WTC11 (cell line): ENCODE data around the gene MAFB. TPM values are rescaled to one million over a fixed set of nuclear protein-coding genes. Genes with fewer than 3 reads are reported as not detected.

Experiments
- ATAC-seq: fragments of 200-7000 bp; cut with Tn5 transposase; 2 replicates; pipeline ENCODE4 v1.10.0; 2021; ENCODE audit warnings: mild to moderate bottlenecking, moderate library complexity
- CTCF ChIA-PET: fragments of 300-600 bp; sonication (Branson Sonifier 250); formaldehyde crosslinking; loops from one replicate; lab custom pipeline; 2021; ENCODE audit warnings: antibody characterized with exemption; lab: Charles Lee
- POLR2A ChIA-PET: fragments of 350-600 bp; sonication (Branson Sonifier 250); formaldehyde crosslinking; loops from one replicate; lab custom pipeline; 2021; ENCODE audit warnings: antibody characterized with exemption; lab: Charles Lee
- DNase-seq: peaks from one replicate; pipeline ENCODE4 v3.0.0; 2021; ENCODE audit warnings: low spot score
- H3K27ac Mint-ChIP-seq: 2 replicates; pipeline ENCODE4 v1.8.0; 2021; ENCODE audit warnings: mixed read lengths
- H3K27me3 Mint-ChIP-seq: 2 replicates; pipeline ENCODE4 v1.8.0; 2021; ENCODE audit warnings: low read depth, mild to moderate bottlenecking, moderate library complexity, mixed read lengths
- H3K36me3 Mint-ChIP-seq: 2 replicates; pipeline ENCODE4 v1.8.0; 2021; ENCODE audit warnings: mixed read lengths
- H3K4me1 Mint-ChIP-seq: 2 replicates; pipeline ENCODE4 v1.8.0; 2022; ENCODE audit warnings: mixed read lengths
- H3K4me3 Mint-ChIP-seq: 2 replicates; pipeline ENCODE4 v1.8.0; 2021; ENCODE audit warnings: mild to moderate bottlenecking, moderate library complexity, mixed read lengths
- H3K9me3 Mint-ChIP-seq: 2 replicates; pipeline ENCODE4 v1.8.0; 2021; ENCODE audit warnings: mixed read lengths
- AFF4 ChIP-seq: sonication (generic); formaldehyde crosslinking; IDR thresholded peaks from 2 replicates; pipeline ENCODE4 v1.8.1; 2023; ENCODE audit warnings: mild to moderate bottlenecking, missing genetic modification reagents, borderline replicate concordance
- ATF6 ChIP-seq: sonication (generic); formaldehyde crosslinking; IDR thresholded peaks from 2 replicates; pipeline ENCODE4 v1.8.1; 2023; ENCODE audit warnings: mild to moderate bottlenecking, missing genetic modification reagents
- CREM ChIP-seq: sonication (generic); formaldehyde crosslinking; IDR thresholded peaks from 2 replicates; pipeline ENCODE4 v1.8.1; 2022; ENCODE audit warnings: mild to moderate bottlenecking, missing genetic modification reagents, moderate library complexity
- E2F1 ChIP-seq: sonication (generic); formaldehyde crosslinking; IDR thresholded peaks from 2 replicates; pipeline ENCODE4 v1.8.0; 2022; ENCODE audit warnings: mild to moderate bottlenecking, missing genetic modification reagents
- E2F4 ChIP-seq: sonication (generic); formaldehyde crosslinking; IDR thresholded peaks from 2 replicates; pipeline ENCODE4 v1.8.1; 2022; ENCODE audit warnings: low read depth, mild to moderate bottlenecking, moderate library complexity, missing genetic modification reagents, borderline replicate concordance
- ETV6 ChIP-seq: sonication (generic); formaldehyde crosslinking; IDR thresholded peaks from 2 replicates; pipeline ENCODE4 v1.8.1; 2022; ENCODE audit warnings: mild to moderate bottlenecking, missing genetic modification reagents
- FOXP4 ChIP-seq: sonication (generic); formaldehyde crosslinking; IDR thresholded peaks from 2 replicates; pipeline ENCODE4 v1.8.0; 2022; ENCODE audit warnings: mild to moderate bottlenecking, missing genetic modification reagents
- MAX ChIP-seq: sonication (generic); formaldehyde crosslinking; IDR thresholded peaks from 2 replicates; pipeline ENCODE4 v1.8.0; 2022; ENCODE audit warnings: mild to moderate bottlenecking, missing genetic modification reagents
- NFATC4 ChIP-seq: fragments of 250-450 bp; sonication (Bioruptor Pico); IDR thresholded peaks from 2 replicates; pipeline ENCODE4 v1.9.0; 2021; ENCODE audit warnings: mild to moderate bottlenecking
- NFYB ChIP-seq: sonication (generic); formaldehyde crosslinking; conservative IDR thresholded peaks from 2 replicates; pipeline ENCODE4 v1.8.0; 2022; ENCODE audit warnings: low read depth, missing genetic modification reagents
- PRRX2 ChIP-seq: fragments of 250-450 bp; sonication (Bioruptor Pico); IDR thresholded peaks from 2 replicates; pipeline ENCODE4 v1.8.0; 2021; ENCODE audit warnings: mild to moderate bottlenecking
- SMAD4 ChIP-seq: sonication (generic); formaldehyde crosslinking; IDR thresholded peaks from 2 replicates; pipeline ENCODE4 v1.8.0; 2022; ENCODE audit warnings: mild to moderate bottlenecking, missing genetic modification reagents
- SOX15 ChIP-seq: fragments of 250-450 bp; sonication (Bioruptor Pico); IDR thresholded peaks from 2 replicates; pipeline ENCODE4 v1.9.0; 2021; ENCODE audit warnings: mild to moderate bottlenecking
- ZNF121 ChIP-seq: sonication (generic); formaldehyde crosslinking; IDR thresholded peaks from 2 replicates; pipeline ENCODE4 v1.8.0; 2023; ENCODE audit warnings: missing genetic modification reagents
- ZNF219 ChIP-seq: sonication (generic); formaldehyde crosslinking; IDR thresholded peaks from 2 replicates; pipeline ENCODE4 v1.8.0; 2023; ENCODE audit warnings: missing genetic modification reagents, mild to moderate bottlenecking, borderline replicate concordance
- ZNF263 ChIP-seq: sonication (generic); formaldehyde crosslinking; IDR thresholded peaks from 2 replicates; pipeline ENCODE4 v1.8.1; 2022; ENCODE audit warnings: low read depth, mild to moderate bottlenecking, moderate library complexity, missing genetic modification reagents
- ZNF423 ChIP-seq: fragments of 250-450 bp; sonication (Bioruptor Pico); IDR thresholded peaks from 2 replicates; pipeline ENCODE4 v2.1.2; 2022; ENCODE audit warnings: mild to moderate bottlenecking, moderate library complexity
- ZNF671 ChIP-seq: fragments of 250-450 bp; sonication (Bioruptor Pico); IDR thresholded peaks from 2 replicates; pipeline ENCODE4 v1.8.0; 2021; ENCODE audit warnings: mild to moderate bottlenecking
- ZSCAN18 ChIP-seq: fragments of 250-450 bp; sonication (Bioruptor Pico); IDR thresholded peaks from 2 replicates; pipeline ENCODE4 v2.1.2; 2022; ENCODE audit warnings: mild to moderate bottlenecking, moderate library complexity
- total RNA-seq: library from RNA; stranded (reverse); gene quantifications from 3 replicates; pipeline ENCODE4 v1.2.3, GENCODE V29; 2021
- TF ChIP-seq, protein P1 (sequence below): sonication (generic); formaldehyde crosslinking; IDR thresholded peaks from 2 replicates; pipeline ENCODE4 v1.8.0; 2023; ENCODE audit warnings: missing genetic modification reagents

The MAFB gene
- total RNA-seq, 1 experiment from 2014 or later: 5.3 TPM

DNA sequence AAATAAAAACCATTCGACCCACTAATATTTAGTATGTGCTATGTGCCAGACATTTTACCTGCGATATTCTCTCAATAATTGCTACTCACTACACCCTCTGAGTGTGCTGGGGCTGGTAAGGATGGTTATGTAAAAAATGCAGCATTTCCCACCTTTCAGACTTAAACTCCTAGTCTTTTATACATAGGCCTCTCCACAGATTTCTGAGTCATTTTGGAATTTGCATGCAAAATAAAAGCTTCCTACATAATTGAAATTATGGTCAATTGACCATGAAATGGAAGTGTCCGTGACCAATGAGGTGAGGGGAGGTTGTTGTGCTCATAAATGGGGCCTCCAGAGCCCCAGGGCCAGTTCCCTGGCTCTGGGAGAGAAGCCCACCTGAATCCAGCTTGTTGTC, 37.7 kb upstream of the MAFB start:
- no peak for DNase-seq
- no peak for TF ChIP-seq AFF4
- no peak for TF ChIP-seq ZNF219 (CRISPR knock-in tag)
- TF ChIP-seq PRRX2: no peak
- TF ChIP-seq ETV6: no peak
- no peak for TF ChIP-seq ZNF423 (CRISPR knock-in tag)
- TF ChIP-seq E2F1 (CRISPR knock-in tag): no peak
- no peak for TF ChIP-seq ZNF121
- TF ChIP-seq SMAD4 (CRISPR knock-in tag): no peak
- TF ChIP-seq FOXP4 (CRISPR knock-in tag): no peak
- TF ChIP-seq MAX (CRISPR knock-in tag): no peak
- TF ChIP-seq ZNF671 (CRISPR knock-in tag): no peak
- TF ChIP-seq SOX15: no peak
- TF ChIP-seq ZNF263 (CRISPR knock-in tag): no peak
- no peak for TF ChIP-seq NFYB
- TF ChIP-seq E2F4 (CRISPR knock-in tag): no peak
- no peak for TF ChIP-seq ATF6 (CRISPR knock-in tag)
- no peak for TF ChIP-seq NFATC4 (CRISPR knock-in tag)
- TF ChIP-seq, protein P1, sequence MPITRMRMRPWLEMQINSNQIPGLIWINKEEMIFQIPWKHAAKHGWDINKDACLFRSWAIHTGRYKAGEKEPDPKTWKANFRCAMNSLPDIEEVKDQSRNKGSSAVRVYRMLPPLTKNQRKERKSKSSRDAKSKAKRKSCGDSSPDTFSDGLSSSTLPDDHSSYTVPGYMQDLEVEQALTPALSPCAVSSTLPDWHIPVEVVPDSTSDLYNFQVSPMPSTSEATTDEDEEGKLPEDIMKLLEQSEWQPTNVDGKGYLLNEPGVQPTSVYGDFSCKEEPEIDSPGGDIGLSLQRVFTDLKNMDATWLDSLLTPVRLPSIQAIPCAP: no peak
- TF ChIP-seq CREM (CRISPR knock-in tag): no peak
- TF ChIP-seq ZSCAN18 (CRISPR knock-in tag): no peak
- no peaks in the 10 kb centered on the region for H3K27me3 Mint-ChIP-seq
- no peak overlapping the region for H3K4me3 Mint-ChIP-seq
- peaks cover 16% of the 10 kb centered on the region for H3K9me3 Mint-ChIP-seq
- CTCF ChIA-PET: interaction anchor here (1.7 to 2.3 kb wide), 3 partner anchors 12 to 20 kb away, joined by 4 to 6 read pairs (median 4); no protein-coding TSS in a partner anchor
- no peaks in the 10 kb centered on the region; the same call in 1 of the 2 replicates for H3K4me1 Mint-ChIP-seq
- no peak for ATAC-seq
- POLR2A ChIA-PET: no interaction called here
- no peaks in the 10 kb centered on the region; the same call in 1 of the 2 replicates for H3K36me3 Mint-ChIP-seq
- H3K27ac Mint-ChIP-seq: no peak overlapping the region
